ENCODE measurements around the gene RBM10.

Gene RBM10

DNA sequence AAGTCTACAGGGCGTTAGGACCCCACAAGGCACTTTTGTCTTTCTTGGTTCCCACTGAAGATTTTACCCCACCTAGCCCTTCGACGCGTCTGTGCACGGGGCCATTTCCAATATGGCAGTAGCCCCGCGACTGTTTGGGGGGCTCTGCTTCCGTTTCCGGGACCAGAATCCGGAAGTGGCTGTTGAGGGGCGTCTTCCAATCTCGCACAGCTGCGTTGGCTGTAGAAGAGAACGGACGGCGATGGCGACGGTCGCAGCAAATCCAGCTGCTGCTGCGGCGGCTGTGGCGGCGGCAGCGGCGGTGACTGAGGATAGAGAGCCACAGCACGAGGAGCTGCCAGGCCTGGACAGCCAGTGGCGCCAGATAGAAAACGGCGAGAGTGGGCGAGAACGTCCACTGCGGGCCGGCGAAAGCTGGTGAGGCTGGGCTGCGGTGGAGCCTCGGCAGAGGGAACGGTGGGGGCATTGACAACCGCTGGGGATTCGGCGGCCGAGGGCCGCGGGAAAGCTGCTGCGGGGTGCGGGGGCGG is 87.8 kb downstream of the RBM10 start, which contains the start of gene USP11:
Gene USP11, plus strand, starts transcription at position 207 of the 530 bp plus-strand sequence. Its CDS starts 35 bp downstream, at position 242.
- TF ChIP-seq, protein P1, sequence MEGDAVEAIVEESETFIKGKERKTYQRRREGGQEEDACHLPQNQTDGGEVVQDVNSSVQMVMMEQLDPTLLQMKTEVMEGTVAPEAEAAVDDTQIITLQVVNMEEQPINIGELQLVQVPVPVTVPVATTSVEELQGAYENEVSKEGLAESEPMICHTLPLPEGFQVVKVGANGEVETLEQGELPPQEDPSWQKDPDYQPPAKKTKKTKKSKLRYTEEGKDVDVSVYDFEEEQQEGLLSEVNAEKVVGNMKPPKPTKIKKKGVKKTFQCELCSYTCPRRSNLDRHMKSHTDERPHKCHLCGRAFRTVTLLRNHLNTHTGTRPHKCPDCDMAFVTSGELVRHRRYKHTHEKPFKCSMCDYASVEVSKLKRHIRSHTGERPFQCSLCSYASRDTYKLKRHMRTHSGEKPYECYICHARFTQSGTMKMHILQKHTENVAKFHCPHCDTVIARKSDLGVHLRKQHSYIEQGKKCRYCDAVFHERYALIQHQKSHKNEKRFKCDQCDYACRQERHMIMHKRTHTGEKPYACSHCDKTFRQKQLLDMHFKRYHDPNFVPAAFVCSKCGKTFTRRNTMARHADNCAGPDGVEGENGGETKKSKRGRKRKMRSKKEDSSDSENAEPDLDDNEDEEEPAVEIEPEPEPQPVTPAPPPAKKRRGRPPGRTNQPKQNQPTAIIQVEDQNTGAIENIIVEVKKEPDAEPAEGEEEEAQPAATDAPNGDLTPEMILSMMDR (IDR thresholded peaks at IDR 0.05; ENCODE audit: insufficient read depth, low read depth, low read length, missing control alignments) = no peak
- H3K4me3 ChIP-seq (ENCODE audit: low read length) = peak within 1 kb of the TSS; percentile 57
- no peak for DNase-seq (ENCODE audit: low read depth)

DNA sequence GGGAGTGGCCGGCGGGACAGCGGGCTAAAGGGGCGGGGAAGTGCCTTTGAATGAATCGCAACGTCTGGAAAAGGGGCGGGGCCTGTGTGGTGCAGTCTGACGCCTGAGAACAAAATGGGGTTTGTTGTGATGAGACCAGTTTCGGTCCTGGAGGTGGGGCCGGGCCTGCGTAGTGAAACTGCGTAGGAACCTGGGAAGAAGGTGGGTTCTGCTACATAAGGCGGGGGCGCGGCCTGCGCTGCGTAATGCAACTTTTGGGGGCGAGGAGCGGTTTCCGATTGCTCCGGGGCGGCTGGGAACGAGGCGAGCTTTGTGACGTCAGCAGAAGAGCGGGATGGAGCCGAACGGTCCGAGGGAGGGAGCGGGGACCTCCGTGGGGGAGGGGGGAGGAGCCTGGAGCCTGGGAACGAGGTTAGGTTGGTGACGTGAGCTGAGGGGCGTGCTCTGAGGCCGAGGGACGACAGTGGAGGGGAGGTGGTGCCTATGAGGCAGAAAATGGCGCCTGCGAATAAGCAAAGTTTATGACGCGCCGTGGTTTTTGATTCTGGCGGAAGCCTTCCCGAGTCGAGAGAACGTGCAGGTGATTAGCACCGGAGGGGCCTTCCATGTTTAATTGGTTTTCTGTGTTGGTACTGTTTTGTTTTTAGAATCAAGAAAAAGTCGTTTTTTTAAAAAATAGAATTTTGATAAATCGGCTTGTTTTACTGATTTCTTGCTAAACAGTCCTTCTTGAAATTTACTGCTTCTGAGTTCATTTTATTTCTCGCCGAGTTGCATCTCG is 88.5 kb downstream of the RBM10 start:
- TF ChIP-seq, protein P1 (IDR thresholded peaks at IDR 0.05; ENCODE audit: insufficient read depth, low read depth, low read length, missing control alignments) = no peak
- peak; percentile 97 for DNase-seq (ENCODE audit: low read depth)

DNA sequence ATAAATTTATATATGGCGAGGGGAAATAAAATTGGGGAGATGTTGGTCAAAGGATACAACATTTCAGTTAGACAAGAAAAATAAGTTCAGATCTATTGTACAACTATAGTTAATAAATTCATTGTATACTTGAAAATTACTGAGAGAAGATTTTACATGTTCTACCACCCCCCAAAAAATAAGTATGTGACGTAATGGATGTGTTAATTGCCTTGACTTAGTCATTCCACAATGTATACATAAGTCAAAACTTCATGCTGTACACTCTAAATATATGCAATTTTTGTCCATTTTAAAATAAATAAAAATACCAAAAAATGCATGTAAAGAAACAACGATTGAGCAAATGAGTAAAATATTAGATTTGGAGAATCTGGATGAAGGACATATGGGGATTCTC is 89.6 kb downstream of the RBM10 start:
- peak overlapping the region; percentile 57 for H3K4me3 ChIP-seq (ENCODE audit: low read length)
- TF ChIP-seq, protein P1 (IDR thresholded peaks at IDR 0.05; ENCODE audit: insufficient read depth, low read depth, low read length, missing control alignments) = no peak
- DNase-seq (ENCODE audit: low read depth) = peak; percentile 36

More for the DNA sequence above, 88.5 kb downstream of the RBM10 start:
- peak overlapping the region; percentile 57 for H3K4me3 ChIP-seq (ENCODE audit: low read length)

DNA sequence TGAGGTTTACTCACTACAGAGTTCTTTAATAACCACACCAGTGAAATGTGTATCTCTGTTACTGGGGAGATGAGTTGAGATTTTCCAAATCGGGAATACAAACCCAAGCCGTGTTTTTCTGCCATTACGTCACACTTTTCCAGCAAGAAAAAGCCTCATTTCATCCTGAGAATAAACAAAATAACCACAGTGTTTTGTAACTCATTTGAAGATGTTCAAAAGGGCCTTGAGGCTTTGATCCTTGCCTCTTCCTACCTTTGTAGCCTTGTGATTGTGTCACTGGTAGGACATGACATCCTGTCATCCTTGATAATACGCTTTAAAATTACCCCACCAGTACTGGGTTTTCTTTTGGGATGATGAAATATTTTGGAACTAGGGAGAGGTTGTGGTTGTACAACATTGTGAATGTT is 90.7 kb downstream of the RBM10 start:
- no peak for DNase-seq (ENCODE audit: low read depth)
- no peak overlapping the region for H3K4me3 ChIP-seq (ENCODE audit: low read length)
- TF ChIP-seq, protein P1 (IDR thresholded peaks at IDR 0.05; ENCODE audit: insufficient read depth, low read depth, low read length, missing control alignments) = no peak
